ENCODE results near the gene MARK1.

Gene MARK1

DNA sequence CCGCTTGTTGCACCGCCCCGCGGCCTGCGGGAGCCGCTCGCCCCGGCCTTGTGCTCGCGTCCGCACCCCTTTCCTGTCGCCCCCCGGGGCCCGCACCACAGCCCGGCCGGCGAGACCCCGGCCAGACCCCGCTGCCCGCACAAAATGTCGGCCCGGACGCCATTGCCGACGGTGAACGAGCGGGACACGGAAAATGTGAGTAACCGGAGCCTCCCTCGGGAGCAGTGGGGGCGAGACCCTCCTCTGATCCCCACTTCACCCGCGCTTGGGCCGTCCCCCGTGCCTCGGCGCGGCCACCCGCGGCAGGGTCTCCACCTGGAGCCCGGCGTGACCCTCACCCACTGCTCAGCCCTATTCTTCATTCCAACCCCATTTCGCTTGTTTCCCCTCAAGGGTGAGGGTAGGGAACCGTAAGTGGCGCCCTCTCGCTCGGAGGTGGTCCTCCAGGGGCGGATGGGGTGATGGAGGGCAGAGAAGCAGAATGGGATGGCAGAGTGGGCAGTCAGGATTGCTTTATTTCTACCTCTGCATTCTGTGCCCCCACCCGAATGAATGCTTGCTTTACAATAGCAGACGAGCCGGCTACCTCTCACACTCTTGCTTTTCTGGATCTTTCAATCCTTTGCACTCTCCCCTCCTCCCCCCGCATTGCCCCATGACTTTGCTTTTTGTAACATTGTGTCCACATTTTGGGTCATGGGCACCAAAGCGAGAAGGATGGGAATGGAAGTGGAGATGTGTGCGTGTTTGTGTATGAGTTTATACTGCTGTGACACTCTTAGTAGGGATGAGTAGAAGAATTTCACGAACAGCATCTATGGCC, 954 bp downstream of the MARK1 start:
- H3K4me3 ChIP-seq (ENCODE audit: low read depth, low read length): peak overlapping the region; percentile 87

DNA sequence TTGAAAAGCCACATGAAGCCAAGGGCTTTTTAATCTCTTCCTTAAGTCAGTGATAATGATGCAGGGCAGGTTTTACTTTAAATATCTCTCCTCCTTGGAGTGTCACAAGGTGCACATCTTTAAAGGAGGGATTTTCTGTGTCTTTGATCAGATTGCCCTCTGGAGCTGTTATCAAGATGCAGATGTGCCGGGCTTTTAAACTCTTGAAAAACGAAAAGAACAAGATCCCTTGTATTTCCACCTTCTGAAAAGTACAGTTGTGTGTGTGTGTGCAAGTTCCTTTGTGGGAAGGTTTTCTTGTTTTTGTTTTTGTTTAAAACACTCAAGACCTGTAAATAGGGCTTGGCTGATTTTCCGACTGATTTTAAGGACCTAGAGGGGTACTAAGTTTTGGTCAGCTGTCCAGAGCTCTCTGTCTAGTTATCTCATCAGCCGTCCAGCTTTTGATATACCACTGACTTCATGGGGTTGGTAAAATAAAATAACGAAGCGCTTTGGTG, 1.6 kb downstream of the MARK1 start:
- peak overlapping the region; percentile 87 for H3K4me3 ChIP-seq (ENCODE audit: low read depth, low read length)

DNA sequence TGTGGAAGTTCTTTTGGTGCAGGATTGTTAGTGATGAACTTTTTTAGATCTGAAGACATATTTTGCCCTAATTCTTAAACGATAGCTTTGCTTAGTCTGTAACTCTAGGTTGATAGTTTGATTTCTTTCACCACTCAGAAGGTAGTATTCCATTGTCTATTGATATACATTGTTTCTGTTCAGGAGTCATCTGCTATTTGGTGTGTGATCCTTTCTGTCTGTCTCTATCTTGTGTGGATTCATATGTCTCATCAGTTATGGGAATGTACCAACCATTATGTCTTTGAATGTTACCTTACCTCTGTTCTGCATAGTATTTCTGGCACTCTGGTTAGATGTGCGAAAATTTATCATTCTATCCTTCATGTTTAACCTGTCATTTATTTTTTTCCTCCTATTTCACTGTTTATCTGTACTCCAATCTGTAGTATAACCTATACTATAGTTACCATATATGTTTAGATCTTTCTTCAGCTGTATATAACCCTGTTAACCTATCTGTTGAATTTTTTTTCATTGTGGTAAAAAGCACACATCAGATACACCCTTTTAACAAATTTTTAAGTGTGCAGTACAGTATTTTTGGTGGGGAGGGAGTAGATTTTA, 5.7 kb downstream of the MARK1 start:
- H3K4me3 ChIP-seq (ENCODE audit: low read depth, low read length): no peak overlapping the region

DNA sequence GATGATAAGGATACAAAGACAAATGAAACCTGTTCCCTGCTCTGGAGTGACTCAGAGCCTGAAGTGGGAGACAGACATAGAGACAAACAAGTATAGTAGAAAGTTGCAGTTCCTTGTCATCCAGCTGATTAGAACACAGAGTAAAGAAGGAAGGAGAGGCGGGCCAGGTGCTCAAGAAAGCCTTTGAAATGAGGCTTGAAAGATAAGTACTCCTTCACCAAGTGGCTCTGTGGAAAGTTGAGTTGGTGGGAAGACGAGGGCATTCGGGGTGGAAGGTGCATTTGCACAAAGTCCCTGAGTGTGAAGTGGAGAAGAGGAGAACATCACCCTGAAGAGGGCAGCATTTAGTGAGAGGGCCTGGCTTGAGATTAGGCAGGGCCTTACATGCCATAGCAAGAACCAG, 17.0 kb downstream of the MARK1 start:
- H3K4me3 ChIP-seq (ENCODE audit: low read depth, low read length): no peak overlapping the region

DNA sequence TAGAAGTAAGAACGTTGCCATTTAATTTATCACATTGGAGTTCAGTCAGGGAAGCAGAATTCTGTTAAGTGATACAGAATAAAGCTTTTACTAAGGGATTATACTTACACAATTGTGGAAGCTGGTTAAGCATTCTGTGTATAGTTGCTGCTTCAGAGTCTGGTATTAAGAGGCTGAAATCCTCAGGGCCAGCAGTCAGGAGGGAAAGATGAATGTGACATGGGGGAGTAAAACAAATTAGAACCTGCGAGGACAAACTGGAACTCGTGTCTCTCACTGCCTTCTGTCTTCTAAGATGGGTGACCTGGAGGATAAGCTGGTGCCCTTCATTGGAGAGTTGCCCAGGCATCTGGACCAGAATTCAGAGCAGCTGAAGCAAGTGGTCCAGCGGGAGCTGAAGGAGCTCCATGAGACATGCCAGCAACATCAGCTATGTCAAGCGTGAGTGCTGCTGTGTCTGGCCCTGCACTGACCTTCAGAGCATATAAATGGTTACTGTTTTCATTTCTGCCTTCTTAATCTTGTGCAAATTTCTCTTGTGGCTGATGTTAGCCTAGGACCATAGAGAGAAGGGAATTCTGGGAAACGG, 23.0 kb downstream of the MARK1 start:
- no peak overlapping the region for H3K4me3 ChIP-seq (ENCODE audit: low read depth, low read length)

- no peak overlapping the region for H3K4me3 ChIP-seq (ENCODE audit: low read depth, low read length)
Observed at GRCh38 chr1:220551718-220552117, 23.8 kb downstream of the MARK1 start.

DNA sequence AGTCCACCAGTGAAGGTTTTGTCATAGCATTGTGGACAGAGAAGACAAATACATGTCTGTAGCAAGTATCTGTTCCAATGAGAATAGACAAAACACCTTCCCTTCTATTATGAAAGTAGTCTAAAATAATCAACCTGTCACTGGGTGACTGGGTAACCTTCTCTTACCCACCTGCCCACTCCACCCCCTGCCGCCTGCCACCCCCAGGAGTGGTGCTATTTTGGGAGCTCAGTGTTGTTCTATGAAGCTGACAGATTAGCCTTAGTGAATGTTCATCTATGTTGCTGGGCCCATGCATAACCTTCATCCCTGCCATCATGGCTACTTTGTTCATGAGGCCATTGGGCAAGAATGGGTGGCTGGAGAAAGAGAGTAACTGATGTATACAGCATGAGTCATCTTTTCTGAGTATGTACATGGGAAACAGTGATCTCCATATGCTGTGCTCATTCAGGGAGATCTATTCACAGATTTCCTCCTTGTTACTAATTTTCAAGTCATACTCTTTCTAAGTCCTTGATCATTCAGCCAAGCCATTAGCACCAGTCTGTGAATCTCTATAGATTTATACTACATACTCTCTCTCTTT, 24.8 kb downstream of the MARK1 start:
- no peak overlapping the region for H3K4me3 ChIP-seq (ENCODE audit: low read depth, low read length)

DNA sequence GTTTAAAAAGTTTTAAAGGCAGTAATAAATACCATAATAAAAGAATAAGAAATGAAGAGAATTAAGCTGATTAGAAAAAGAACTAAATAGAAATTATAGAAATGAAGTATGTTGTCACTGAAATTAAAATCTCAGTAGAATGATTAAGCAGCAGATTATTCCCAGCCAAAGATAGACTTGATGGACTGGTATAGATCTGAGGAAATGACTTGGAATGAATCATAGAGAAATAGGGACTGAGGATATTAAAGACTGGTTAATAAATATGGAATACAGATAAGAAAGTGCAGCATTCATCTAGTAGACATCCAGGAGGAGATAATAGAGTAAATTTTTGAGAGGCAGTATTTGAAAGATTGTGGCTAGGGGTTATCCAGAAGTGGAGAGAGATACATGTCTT, 28.7 kb downstream of the MARK1 start:
- no peak overlapping the region for H3K4me3 ChIP-seq (ENCODE audit: low read depth, low read length)

GRCh38 chr1:220563564-220563963, 35.6 kb downstream of the MARK1 start:
- H3K4me3 ChIP-seq (ENCODE audit: low read depth, low read length): no peak overlapping the region

DNA sequence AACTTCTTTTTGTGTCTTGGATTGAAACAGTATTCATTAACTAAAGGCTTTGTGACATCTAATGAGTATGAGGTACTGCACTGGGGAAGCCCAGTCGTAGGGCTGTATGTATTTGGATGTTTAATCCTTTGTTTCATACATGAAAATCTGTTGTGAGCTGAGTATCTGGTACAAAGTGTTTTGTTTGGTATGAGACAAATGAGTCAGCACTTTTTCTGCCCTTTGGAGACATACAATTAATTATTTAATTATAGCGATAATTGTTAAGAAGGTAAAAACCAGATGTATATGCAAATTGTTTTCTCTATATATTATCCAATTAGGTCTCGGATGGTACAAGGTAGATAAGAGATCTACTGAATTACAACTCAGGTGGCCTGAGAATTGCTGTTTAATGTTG, 36.3 kb downstream of the MARK1 start:
- H3K4me3 ChIP-seq (ENCODE audit: low read depth, low read length): no peak overlapping the region

GRCh38 chr1:220565670-220566069, 37.7 kb downstream of the MARK1 start:
- no peak overlapping the region for H3K4me3 ChIP-seq (ENCODE audit: low read depth, low read length)

- H3K4me3 ChIP-seq (ENCODE audit: low read depth, low read length): no peak overlapping the region
Observed at GRCh38 chr1:220566869-220567268, 38.9 kb downstream of the MARK1 start.

DNA sequence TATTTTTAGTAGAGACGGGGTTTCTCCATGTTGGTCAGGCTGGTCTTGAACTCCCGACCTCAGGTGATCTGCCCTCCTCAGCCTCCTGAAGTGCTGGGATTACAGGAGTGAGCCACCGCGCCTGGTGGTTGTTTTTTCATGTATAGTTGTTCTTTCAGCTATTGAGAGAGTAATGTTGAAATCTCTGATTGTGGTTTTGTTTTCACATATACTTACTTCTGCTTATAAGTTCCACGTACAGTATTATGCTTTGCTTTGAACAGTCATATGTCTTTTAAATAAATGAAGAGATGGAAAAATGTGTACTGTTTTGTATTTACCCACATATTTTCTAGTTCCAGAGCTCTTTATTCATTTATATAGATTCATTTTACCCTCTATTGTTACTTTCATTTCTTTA, 44.5 kb downstream of the MARK1 start:
- no peak overlapping the region for H3K4me3 ChIP-seq (ENCODE audit: low read depth, low read length)

- H3K4me3 ChIP-seq (ENCODE audit: low read depth, low read length): no peak overlapping the region
Observed at GRCh38 chr1:220573836-220574235, 45.9 kb downstream of the MARK1 start.

- no peak overlapping the region for H3K4me3 ChIP-seq (ENCODE audit: low read depth, low read length)
Observed at GRCh38 chr1:220575718-220576497, 48.0 kb downstream of the MARK1 start.

GRCh38 chr1:220577926-220578325, 50.0 kb downstream of the MARK1 start:
- H3K4me3 ChIP-seq (ENCODE audit: low read depth, low read length): no peak overlapping the region

- H3K4me3 ChIP-seq (ENCODE audit: low read depth, low read length): no peak overlapping the region
Observed at GRCh38 chr1:220579317-220579716, 51.4 kb downstream of the MARK1 start.

DNA sequence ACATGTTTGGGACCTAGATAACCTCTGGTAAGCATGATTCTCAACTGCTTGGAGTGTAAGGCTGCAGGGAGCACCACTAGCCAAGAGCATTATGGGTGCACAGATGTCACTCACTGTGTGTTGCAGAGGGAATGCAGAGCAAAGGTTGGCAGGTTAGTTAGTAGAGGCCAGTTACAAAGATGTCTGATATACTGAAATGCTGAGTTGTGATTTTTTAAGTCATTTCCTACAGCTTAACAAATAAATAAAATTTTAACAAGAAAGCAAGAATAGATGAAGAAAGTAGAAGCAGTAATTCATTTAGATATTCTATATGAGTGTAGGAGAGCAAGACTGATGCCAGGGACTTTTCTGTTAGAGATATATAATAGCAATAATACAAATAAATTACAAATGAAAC, 64.8 kb downstream of the MARK1 start:
- H3K4me3 ChIP-seq (ENCODE audit: low read depth, low read length): no peak overlapping the region

GRCh38 chr1:220594356-220594755, 66.4 kb downstream of the MARK1 start:
- no peak overlapping the region for H3K4me3 ChIP-seq (ENCODE audit: low read depth, low read length)

DNA sequence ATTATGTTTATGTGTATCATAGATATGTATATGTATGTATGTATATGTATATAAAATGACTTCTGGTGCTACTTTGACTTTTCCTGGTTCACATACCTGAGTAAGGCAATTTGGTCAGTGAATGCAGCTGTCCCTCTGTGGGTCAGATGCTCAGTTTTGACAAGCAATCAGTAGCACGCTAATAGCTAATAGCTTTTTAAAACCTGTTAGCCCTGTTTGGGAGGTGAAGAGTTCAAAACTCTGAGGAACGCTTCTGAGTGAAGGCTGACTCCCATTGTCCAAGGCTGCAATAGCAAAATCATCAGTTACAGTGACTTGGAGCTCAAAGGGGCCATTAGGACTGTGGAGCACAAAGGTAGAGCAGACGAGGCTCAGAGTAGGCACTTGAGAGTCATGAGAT, 67.2 kb downstream of the MARK1 start:
- no peak overlapping the region for H3K4me3 ChIP-seq (ENCODE audit: low read depth, low read length)

DNA sequence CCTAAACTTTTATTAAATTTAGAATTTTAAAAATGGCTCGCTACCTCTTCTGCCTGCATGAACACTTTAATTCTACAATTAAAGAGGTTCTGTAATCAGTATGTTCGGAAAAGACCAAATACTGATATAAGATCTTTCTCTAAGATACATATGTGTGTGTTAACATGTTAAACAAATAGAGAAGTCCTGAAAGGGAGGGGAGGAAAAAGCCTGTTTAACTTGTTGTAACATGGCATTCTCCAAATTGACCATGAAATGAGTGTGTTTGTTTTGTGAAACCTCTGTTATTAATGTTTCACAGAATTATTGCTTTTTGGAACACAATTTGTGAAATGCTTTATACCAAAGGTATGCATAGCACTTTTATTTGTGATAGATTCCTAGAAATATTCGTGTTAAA, 77.0 kb downstream of the MARK1 start:
- H3K4me3 ChIP-seq (ENCODE audit: low read depth, low read length): no peak overlapping the region
